ENCODE results near the gene FUT8.
"Not testable (repeated sequence)": the region's sequence is repeated elsewhere in the genome, so short reads cannot be mapped to it uniquely, and the experiment has no call there.

The FUT8 gene

GRCh38 chr14:65717384-65717915 is 304.9 kb downstream of the FUT8 start:
- DNase-seq (ENCODE audit: low spot score), result not testable (repeated sequence)

- no peak for DNase-seq (ENCODE audit: low spot score)
Observed at GRCh38 chr14:65718629-65719028, 306.1 kb downstream of the FUT8 start.

DNA sequence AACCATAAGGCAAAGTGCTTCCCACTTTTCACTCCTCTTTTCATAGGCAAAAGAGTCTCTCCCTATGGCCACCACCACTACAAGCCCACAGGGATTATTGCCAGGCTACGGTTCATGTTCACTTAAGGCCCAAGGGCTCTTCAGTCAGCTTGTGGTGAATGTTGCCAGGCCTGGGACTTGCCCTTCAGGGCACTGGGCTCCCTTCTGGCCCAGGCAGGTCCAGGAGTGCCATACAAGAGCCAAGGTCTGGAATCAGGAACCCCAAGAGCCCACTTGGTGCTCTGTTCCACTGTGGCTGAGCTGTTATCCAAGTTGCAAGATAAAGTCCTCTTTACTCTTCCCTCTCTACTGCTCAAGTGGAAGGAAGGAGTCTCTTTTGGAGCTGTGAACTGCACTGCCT is 307.6 kb downstream of the FUT8 start:
- DNase-seq (ENCODE audit: low spot score), result no peak

- DNase-seq (ENCODE audit: low spot score), result no peak
Observed at GRCh38 chr14:65720743-65721142, 308.2 kb downstream of the FUT8 start.

DNA sequence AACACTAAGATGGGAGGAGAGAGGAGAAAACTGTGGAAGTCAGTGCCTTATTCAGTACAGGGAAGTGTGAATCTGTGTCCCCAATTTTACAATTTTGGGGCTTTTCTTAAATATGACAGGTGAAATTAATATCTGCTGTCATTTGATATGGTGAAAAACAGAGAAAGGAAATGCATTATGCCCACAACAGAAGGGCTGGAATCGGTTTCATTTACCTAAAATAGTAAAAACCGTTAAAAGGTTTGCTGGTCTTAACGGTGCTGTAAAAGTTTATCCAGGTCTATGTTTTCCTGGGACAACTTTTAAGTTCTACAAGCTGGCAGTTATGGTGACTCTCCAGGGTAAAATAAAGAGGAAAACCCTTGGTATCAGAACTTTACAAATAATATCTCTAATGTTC is 310.8 kb downstream of the FUT8 start:
- no peak for DNase-seq (ENCODE audit: low spot score)

DNA sequence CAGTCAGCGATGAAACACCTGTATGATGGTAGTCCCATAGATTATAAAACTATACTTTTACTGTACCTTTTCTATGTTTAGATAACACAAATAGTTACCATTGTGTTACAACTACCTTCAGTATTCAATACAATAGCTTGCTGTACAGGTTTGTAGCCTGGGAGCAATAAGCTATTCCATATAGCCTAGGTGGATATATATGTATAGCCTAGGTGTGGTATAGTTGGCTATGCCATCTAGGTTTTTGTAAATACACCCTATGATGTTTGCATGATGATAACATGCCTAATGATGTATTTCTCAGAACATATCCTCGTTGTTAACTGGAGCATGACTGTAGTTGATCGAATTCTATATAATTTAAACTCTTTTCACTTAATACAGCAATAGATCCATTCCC is 316.1 kb downstream of the FUT8 start:
- DNase-seq (ENCODE audit: low spot score), result no peak

DNA sequence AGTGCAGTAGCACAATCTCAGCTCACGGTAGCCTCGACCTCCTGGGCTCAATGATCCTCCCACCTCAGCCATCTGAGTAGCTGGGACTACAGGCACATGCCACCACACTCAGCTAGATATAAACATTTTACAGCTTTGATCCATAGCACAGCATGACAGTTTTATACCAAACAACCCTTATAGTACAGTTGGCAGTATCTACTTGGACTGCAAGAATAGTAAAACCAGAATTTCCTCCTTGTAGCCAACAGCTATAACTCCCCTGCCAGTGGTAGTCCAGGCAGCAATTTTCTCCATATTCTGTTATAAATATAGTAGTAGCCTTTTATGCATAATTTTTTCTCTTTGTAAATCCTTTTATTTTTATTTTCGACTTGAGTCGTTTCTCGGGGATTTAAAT is 317.0 kb downstream of the FUT8 start:
- DNase-seq (ENCODE audit: low spot score), result no peak

GRCh38 chr14:65731933-65732506 is 319.5 kb downstream of the FUT8 start:
- DNase-seq (ENCODE audit: low spot score), result no peak

- no peak for DNase-seq (ENCODE audit: low spot score)
Observed at GRCh38 chr14:65738339-65738738, 325.8 kb downstream of the FUT8 start.

DNA sequence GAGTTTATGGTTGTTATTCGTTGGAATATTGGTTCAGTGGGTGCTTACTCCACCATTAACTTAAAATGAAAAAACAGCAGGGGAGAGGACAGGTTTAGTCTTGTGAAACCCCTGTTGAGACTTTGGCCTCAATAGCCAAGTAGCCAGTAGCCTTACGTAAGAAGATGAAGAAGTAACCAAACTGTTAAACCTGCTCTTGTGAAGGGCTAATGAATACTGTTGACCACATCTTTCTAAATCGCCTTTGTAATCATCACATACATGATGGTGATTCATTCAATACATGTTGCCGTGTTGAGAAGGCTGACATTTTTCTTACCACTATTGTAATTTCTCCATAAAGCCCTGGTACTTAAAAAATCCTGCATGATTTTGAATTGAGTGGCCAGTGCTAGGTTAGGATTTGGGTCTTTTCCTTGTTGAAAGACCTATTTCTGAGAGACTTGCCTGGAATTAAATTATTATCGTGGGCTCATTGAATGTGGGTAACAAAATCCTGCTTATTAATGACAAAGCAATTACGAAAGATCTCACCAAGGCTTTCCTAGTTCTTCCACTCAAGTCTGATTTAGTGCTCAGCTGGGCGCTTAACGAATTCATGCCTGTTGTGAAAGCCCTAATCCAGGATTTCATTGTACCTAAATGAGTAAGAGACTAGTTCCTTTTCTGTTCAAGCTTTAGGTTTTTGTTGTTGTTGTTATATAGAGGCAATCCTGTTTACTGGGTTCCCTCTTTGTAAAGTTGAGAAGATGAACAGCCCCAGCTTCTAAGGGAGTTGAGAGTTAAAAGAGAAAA is 333.1 kb downstream of the FUT8 start:
- no peak for DNase-seq (ENCODE audit: low spot score)

DNA sequence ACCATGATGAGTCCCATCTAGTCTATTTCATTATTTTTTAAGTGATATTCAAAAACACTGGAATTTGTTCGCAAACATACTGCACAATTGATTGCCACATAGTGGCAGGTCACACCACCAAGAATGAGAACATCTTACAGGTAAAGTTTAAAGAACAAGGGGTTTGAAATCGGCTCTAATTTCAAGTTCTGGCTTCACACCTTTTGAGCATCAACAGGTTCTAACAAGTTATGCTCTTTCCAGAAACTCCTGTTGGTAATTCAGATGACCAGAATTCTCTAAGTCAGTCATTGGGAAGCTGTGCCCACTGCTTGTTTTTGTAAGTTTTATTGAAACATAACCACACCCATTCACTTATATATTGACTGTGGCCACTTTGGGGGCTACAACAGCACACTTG is 336.3 kb downstream of the FUT8 start:
- DNase-seq (ENCODE audit: low spot score), result no peak

DNA sequence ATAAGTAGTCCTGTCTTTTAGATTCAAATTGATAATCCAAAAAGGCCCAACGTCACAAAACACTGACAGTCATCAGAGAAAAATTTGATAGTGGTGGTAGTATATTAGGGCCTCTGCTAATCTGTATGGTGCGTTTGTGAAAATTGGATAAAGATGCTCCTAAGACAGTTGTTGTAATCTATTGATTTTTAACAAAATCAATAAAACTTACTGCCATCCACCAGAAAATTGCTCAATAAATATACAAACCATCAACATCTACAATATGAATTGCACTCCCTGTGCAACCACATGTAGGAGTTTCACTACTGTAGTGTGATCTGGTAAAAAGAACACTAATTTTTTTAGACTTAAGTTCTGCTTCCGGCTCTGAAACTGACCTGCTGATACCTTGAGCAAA is 336.8 kb downstream of the FUT8 start:
- no peak for DNase-seq (ENCODE audit: low spot score)

DNA sequence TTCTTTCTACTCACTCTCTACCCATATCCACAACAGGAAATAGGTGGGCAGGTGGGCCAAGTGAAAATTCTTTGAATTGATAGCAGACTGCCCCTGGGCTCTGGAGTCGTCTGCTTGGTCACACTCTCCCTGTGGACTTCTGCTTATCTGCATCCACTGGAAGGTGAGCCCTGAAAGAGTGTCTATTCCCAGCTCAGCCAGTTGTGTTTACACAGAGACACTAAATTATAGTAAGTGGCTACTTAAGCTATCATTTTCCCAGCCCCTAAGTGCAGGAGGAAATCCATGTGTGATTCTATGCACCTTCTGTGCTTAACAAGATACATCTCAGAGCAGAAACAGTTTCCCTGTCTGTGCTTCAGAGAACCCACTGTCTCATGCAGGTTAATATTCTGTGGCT is 338.4 kb downstream of the FUT8 start:
- no peak for DNase-seq (ENCODE audit: low spot score)

DNA sequence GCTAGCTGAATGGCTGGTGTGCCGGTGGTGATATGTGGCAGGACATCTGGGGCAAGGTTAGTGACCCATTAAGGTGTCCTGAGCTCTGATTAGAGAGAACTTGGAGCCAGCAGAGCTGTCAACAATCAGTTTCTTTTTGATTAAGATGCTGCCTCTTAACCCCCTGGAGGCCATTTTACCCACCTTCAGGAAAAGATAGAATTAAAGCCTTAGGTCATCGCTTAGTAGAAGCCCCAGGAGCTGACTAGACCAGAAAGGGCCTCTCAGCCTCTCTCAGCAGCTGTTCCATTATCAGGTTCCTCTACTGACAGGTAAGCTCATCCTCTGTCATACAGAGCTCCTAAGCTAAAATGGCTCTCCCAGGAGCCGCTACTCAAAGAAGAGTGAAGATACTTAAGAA is 339.0 kb downstream of the FUT8 start:
- DNase-seq (ENCODE audit: low spot score), result no peak

DNA sequence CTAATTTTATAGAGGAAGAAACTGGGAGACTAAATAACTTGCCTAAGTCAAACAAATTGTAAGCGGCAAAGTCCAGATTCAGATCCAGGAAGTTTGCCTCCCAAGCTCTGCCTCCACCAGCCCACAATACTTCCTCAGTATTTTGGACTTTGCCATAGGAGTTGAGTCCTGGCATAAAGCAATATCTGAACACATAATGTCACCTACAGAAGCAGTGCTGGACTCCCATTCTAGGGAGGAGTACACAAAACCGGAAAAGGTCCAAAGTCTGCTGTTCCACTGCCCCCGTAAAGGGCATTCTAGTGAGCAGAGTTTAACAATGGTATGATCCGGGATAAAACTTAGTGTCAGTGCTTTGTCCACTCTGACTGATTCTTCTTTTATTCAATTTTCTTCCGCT is 340.5 kb downstream of the FUT8 start:
- DNase-seq (ENCODE audit: low spot score), result no peak

DNA sequence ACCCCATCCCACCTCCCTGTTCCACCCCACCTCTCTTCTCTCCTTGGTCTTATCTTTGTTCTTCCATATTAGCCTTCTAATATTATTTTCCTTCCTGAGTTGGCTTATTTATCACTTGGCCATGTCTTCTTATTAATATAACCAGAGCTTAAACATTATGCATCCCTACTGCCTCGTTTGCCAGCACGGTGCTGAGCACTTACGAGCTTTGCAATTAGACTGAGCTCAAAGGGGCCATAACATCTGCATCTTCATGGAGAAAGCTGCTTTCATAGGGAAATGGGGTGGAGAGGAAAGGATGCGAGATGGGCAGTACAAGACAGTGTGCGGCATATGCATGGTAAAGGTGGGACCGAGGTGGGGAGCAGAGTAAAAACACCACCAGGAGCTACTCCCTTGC is 342.8 kb downstream of the FUT8 start:
- DNase-seq (ENCODE audit: low spot score), result no peak

DNA sequence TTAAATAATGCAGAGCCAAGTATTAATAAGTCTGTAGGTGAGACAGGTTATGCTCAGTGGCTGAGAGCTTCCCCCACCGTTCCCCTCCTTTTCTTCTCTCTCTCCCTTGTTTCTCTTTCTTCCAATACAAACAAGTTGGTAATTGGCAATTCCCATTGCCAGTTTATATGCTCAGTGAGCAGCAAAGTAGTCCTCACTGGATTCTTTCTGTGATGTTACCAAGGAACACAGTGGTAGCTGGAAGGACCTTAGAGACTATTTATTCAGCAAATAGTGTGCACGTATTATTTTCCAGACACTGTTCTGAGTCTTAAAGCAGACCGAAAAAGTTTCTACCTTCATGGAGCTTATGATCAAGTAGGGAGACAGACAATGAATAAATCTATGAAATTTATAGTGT is 344.4 kb downstream of the FUT8 start:
- no peak for DNase-seq (ENCODE audit: low spot score)

- DNase-seq (ENCODE audit: low spot score), result no peak
Observed at GRCh38 chr14:65769151-65769550, 356.6 kb downstream of the FUT8 start.

DNA sequence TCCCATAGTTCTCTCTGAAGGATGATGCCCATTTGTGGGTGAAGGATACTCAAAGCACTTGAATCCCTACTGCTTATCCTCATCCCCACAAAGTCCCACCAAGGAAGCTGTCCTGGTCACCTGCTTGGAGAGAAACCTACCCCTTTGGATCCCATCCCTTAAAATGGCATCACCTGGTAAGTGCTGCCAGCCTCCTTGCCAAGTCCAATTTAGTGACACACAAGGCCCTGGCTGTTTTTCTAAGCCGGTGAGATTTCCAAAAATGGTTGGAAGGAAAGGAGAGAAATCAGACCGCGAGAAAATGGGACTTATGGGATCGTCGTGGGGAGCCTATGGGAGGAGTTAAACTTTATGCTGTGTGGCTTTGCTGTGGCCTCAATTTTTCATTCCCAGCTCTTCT is 358.2 kb downstream of the FUT8 start:
- no peak for DNase-seq (ENCODE audit: low spot score)

- no peak for DNase-seq (ENCODE audit: low spot score)
Observed at GRCh38 chr14:65771271-65771670, 358.7 kb downstream of the FUT8 start.

- DNase-seq (ENCODE audit: low spot score), result no peak
Observed at GRCh38 chr14:65772466-65772865, 359.9 kb downstream of the FUT8 start.

DNA sequence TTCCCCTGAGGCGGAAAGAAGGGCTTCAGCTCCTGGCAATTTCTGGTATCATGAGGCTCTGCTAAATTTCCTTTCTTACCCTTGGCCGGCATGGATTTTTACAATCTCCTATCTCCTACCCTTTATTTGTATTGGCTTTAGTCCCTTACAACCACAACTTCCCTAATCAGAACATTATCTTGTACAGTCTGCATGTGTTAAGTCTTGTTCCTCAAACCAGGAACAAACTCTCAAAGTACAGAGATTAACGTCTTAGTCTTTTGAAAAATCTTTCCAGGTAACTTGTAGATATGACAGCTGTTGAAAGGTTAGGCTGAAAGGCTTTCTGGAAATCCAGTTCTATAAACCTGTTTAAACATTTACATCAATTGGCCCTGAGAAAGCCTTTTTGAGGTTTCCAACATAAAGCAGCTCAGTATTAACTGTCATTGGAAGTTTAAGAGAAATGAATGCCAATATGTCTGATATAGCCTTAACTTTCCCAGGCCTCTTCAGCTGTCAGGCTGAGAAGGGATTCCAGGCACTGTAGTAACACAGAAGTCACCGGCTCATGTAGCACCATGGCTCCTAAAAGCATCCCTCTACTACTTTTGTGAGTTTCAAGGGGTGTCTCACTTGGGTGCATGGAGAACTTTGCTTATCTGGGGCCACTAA is 360.5 kb downstream of the FUT8 start:
- no peak for DNase-seq (ENCODE audit: low spot score)

DNA sequence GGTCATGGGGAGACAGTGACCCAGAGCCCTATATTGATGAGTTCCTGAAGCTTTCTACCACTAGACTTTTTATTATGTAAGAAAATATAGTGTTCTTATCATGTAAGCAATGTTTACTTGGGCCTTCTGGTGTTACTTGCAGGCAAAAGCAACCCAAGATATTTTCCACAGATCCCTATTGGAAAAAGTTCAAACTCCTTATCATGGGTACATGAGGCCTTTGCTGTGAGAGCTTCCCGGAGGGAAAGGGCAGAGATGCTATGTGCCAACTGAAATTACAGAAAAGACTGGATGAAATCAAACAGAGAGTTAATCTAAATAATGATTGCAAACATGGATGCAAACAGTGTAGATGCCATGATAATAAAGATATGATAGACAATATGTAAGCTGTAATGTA is 361.5 kb downstream of the FUT8 start:
- no peak for DNase-seq (ENCODE audit: low spot score)
